ENCODE measurements around the gene ATXN7L2. TPM values are rescaled to one million over a fixed set of nuclear protein-coding genes. Genes with fewer than 3 reads are reported as not detected.

Gene ATXN7L2
- total and polyA plus RNA-seq, 9 donors: 0.98 to 8.8 (median 6.5) TPM

DNA sequence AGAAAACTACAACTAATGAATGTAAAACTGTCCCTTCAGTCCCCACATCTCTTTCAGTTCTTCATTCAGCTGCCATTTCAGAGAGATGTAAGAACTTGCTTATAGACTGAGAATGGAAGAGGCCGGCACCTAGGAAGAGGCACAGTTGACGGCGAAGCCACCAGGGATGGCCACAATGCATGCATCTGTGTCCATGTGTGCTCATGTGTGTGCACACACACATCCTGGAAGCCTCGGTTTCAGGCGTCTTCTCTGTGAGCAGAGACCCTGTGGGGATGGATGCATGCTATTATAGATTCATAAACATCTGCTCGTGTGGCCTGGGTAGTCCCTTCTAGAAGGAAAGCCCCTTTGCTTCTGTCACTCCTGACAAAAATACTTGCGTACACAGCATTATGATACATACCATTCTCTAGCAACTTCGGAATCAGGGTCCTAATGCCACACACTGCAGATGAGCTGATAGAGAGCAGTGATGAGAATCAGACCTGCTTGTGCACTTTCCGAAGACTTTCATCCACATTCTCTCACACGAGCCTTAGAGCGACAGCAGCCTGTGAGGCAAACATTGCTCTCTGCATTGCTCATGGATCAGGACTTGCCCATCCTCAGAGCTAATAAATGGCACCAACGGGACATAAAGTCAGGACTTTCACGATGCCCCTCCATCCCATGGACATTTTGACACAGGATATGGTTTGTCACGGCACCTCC lies 43.5 kb downstream of the ATXN7L2 start:
- no peaks in the 10 kb centered on the region for H3K27me3 ChIP-seq
- intact Hi-C loops (cut with DNase I): no loop called here
- H3K27ac ChIP-seq: no peak overlapping the region
- H3K9me3 ChIP-seq: no peaks in the 10 kb centered on the region
- TF ChIP-seq, protein P1, sequence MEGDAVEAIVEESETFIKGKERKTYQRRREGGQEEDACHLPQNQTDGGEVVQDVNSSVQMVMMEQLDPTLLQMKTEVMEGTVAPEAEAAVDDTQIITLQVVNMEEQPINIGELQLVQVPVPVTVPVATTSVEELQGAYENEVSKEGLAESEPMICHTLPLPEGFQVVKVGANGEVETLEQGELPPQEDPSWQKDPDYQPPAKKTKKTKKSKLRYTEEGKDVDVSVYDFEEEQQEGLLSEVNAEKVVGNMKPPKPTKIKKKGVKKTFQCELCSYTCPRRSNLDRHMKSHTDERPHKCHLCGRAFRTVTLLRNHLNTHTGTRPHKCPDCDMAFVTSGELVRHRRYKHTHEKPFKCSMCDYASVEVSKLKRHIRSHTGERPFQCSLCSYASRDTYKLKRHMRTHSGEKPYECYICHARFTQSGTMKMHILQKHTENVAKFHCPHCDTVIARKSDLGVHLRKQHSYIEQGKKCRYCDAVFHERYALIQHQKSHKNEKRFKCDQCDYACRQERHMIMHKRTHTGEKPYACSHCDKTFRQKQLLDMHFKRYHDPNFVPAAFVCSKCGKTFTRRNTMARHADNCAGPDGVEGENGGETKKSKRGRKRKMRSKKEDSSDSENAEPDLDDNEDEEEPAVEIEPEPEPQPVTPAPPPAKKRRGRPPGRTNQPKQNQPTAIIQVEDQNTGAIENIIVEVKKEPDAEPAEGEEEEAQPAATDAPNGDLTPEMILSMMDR (IDR thresholded peaks at IDR 0.05): no peak
- TF ChIP-seq POLR2A (IDR thresholded peaks at IDR 0.05) (no peak), EP300 (IDR thresholded peaks at IDR 0.05) (no peak)
- no peaks in the 10 kb centered on the region for H3K36me3 ChIP-seq
- H3K4me3 ChIP-seq: no peak overlapping the region
- peaks cover 3% of the 10 kb centered on the region for H3K4me1 ChIP-seq (ENCODE audit: insufficient read depth)
- no peak for DNase-seq
- 71 to 75% (median 71%) methylated on average over 14 of the region's 14 CpGs for WGBS, 3 donors

DNA sequence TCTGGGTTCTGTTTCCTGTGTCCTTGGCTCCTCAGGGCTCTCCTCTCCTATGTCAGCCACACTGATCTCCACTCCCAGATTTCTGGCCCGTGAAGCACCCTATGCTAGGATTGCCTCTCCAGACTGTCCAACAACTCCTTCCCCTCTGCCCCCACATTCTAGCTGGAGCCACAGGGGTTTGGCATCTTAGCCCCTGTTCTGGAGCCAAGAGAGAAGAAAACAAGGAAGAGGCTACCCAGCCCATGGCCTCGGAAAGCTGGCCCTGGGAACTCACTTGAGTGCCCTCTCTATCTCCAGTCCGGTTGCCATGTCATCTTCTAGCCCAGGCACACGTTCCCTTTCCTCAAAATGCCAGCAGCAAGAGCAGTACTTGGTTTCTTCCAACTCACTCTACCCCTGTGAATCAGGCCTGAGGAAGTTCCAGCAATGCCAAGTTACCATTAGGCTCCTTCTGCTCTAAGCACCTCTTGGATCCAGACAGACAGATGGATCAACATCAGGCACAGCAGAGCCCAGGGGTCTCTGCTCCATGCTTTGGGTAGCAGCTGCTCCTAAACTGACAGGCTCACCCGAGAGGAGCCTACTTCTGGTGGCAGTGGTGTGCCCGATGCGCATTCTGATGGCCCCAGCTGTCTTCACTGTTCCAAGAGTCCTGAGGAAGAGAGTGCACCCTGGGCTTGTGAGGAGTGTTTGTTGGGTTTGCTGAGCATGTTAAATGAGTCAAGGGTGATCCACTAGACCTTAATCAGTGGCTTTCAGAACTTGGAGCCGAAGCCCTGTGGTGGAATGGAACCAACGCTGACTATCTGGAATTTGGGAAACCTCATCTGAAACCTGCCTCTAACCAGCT lies 44.4 kb downstream of the ATXN7L2 start:
- H3K4me3 ChIP-seq: no peak overlapping the region
- 78 to 82% (median 80%) methylated on average over 9 of the region's 9 CpGs for WGBS, 3 donors
- H3K9me3 ChIP-seq: no peaks in the 10 kb centered on the region

GRCh38 chr1:109528712-109529111 lies 45.0 kb downstream of the ATXN7L2 start:
- H3K27ac ChIP-seq: no peak overlapping the region
- H3K4me3 ChIP-seq: no peak overlapping the region
- no peak for DNase-seq
- TF ChIP-seq EP300 (IDR thresholded peaks at IDR 0.05): no peak
- TF ChIP-seq, protein P1 (IDR thresholded peaks at IDR 0.05): no peak
- no peak for TF ChIP-seq POLR2A (IDR thresholded peaks at IDR 0.05)
- intact Hi-C loops (cut with DNase I): no loop called here
- H3K4me1 ChIP-seq (ENCODE audit: insufficient read depth): peaks cover 3% of the 10 kb centered on the region
- no peaks in the 10 kb centered on the region for H3K27me3 ChIP-seq
- H3K36me3 ChIP-seq: no peaks in the 10 kb centered on the region
- WGBS, 3 donors: 66 to 83% (median 81%) methylated on average over 3 of the region's 3 CpGs
- H3K9me3 ChIP-seq: no peaks in the 10 kb centered on the region

More for the DNA sequence above, 44.4 kb downstream of the ATXN7L2 start:
- no peak overlapping the region for H3K27ac ChIP-seq
- peaks cover 3% of the 10 kb centered on the region for H3K4me1 ChIP-seq (ENCODE audit: insufficient read depth)
- no peak for DNase-seq
- TF ChIP-seq EP300 (IDR thresholded peaks at IDR 0.05) (no peak), POLR2A (IDR thresholded peaks at IDR 0.05) (no peak)
- TF ChIP-seq, protein P1 (IDR thresholded peaks at IDR 0.05): no peak
- no peaks in the 10 kb centered on the region for H3K27me3 ChIP-seq
- intact Hi-C loops (cut with DNase I): no loop called here
- no peaks in the 10 kb centered on the region for H3K36me3 ChIP-seq

GRCh38 chr1:109529881-109530456 lies 46.3 kb downstream of the ATXN7L2 start:
- Histone ChIP-seq H3K27me3 (no peaks in the 10 kb centered on the region), H3K36me3 (no peaks in the 10 kb centered on the region), H3K27ac (no peak overlapping the region), H3K4me1 (ENCODE audit: insufficient read depth) (peaks cover 3% of the 10 kb centered on the region), H3K4me3 (no peak overlapping the region), H3K9me3 (no peaks in the 10 kb centered on the region)
- TF ChIP-seq POLR2A (IDR thresholded peaks at IDR 0.05): no peak
- TF ChIP-seq, protein P1 (IDR thresholded peaks at IDR 0.05): no peak
- TF ChIP-seq EP300 (IDR thresholded peaks at IDR 0.05): no peak
- 67 to 80% (median 77%) methylated on average over 8 of the region's 8 CpGs for WGBS, 3 donors
- no peak for DNase-seq
- intact Hi-C loops (cut with DNase I): loop anchor here (2.0 to 10.0 kb wide), 5 partner anchors 38 to 268 kb away; partner anchors contain the start of genes CYB561D1 (in 3 of the 4) and PSMA5 (in 2 of the 4)
